T-helper 17 cell (primary cell): Measurements from ENCODE around the gene WFDC12. TPM values are rescaled to one million over a fixed set of nuclear protein-coding genes. Genes with fewer than 3 reads are reported as not detected.

Experiments used
- ATAC-seq: fragments of 150-1000 bp; cut with Tn5 transposase; 2 replicates; pipeline ENCODE4 v1.10.0; 2021; ENCODE audit warnings: mild to moderate bottlenecking, moderate library complexity
- DNase-seq, 3 donors: peaks; one replicate each; pipeline versions ENCODE4 v3.0.0 to v3.0.0-alpha.2; 2020 to 2021
- H3K9me3 ChIP-seq: one replicate; pipeline ENCODE4 v1.7.0; 2013; ENCODE audit warnings: low read length, mild to moderate bottlenecking; ENCODE audit not compliant: control insufficient read depth, poor library complexity, severe bottlenecking
- H3K27ac Mint-ChIP-seq: one replicate; pipeline ENCODE4 v1.8.0; 2022; ENCODE audit warnings: mild to moderate bottlenecking, moderate library complexity, mixed read lengths
- H3K27me3 Mint-ChIP-seq: one replicate; pipeline ENCODE4 v1.8.0; 2022; ENCODE audit warnings: mixed read lengths
- H3K36me3 Mint-ChIP-seq: one replicate; pipeline ENCODE4 v1.8.0; 2022; ENCODE audit warnings: low read depth, mixed read lengths
- H3K4me1 Mint-ChIP-seq: one replicate; pipeline ENCODE4 v1.8.0; 2022; ENCODE audit warnings: mild to moderate bottlenecking, mixed read lengths
- H3K4me3 Mint-ChIP-seq: one replicate; pipeline ENCODE4 v1.8.0; 2022; ENCODE audit warnings: mild to moderate bottlenecking, moderate library complexity, mixed read lengths
- total RNA-seq, 4 donors: library from RNA in 2 of 4; stranded (reverse) in 2 of 4; gene quantifications; one replicate each; pipeline ENCODE4 v1.2.3 and lab custom pipeline; 2022 to 2026

The WFDC12 gene
- total RNA-seq, 2 donors from 2014 or later = not detected

DNA sequence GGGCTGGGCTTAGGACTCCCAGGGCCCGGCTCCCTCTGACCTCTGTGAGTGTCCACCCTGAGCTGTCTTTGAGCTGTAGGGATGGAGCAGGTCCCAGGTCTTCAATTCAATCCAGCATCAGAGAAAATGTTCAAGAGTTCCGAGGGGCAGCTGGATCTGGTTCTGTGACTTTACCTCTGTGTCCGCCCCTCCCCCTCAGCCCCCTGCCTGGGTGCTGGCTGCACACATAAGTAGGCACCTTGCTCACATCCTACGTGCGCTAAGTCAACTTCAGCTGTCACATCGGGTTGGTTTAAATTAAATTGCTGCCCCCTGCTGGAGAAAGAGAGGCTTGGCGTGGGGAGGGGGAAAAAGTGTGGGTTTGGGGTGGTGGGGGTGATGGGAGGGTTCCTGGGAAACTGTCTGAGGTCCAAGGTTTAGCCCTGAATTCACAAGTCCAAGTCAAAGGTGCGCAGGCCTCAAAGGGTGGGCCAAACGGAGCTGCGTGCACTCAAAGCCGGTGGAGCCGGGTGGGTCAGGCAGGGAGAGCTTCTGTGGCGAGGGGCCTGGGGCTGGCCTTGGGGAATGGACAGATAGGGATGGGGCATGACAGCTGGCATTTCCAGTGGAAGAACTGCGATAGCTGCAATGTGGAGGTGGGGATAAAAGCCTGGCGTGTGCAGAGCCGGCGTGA is 12.3 kb downstream of the WFDC12 start:
- DNase-seq = no peak
- H3K27me3 Mint-ChIP-seq = peaks cover 11% of the 10 kb centered on the region
- peaks cover 11% of the 10 kb centered on the region for H3K4me1 Mint-ChIP-seq
- ATAC-seq = no peak
- no peaks in the 10 kb centered on the region for H3K36me3 Mint-ChIP-seq
- H3K9me3 ChIP-seq = no peaks in the 10 kb centered on the region
- H3K27ac Mint-ChIP-seq = no peak overlapping the region
- no peak overlapping the region for H3K4me3 Mint-ChIP-seq

DNA sequence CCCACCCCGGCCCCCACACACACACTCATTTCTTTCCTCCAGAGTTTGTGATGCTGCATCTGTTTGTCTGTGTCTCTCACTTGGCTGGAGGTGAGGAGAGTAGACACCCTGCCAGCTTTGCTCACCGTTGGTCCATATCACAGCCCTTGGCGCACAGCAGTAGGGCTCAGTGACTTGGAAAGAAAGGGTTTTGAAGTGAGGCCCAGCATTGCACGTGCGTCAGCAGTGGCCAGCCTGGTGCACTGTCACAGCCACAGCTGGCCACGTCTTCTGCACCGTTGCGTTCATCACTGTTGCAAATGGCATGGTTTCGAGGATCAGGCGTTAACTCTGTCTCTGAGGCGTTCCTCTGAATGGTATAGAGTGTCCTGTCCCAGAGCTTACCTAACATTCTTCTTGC is 13.0 kb downstream of the WFDC12 start:
- Mint-ChIP-seq H3K36me3 (peaks cover 2% of the 10 kb centered on the region), H3K27me3 (peaks cover 11% of the 10 kb centered on the region), H3K4me3 (no peak overlapping the region), H3K4me1 (peaks cover 8% of the 10 kb centered on the region), H3K27ac (no peak overlapping the region)
- ATAC-seq (no peak), DNase-seq (no peak)
- H3K9me3 ChIP-seq = no peaks in the 10 kb centered on the region

DNA sequence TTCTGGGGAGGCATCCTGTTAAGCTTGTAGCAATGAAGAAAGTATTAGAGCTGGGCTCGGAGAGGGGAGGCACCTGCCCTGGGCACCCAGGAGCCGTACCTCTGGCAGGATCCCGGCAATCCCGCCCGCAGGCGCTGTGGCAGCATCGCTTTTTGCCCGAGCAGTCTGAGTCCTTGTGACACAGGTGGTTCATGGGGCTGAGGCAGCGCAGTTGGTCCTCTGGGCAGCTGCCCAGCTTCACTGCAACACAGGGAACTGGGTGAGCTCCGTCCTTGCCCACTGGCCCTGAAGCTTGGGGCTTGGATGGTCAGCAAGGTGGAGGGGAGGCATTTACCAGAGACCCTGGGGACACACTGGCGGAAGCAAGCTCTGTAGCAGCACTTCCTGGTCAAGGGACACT is 14.0 kb downstream of the WFDC12 start:
- no peak overlapping the region for H3K27ac Mint-ChIP-seq
- H3K4me1 Mint-ChIP-seq = peaks cover 8% of the 10 kb centered on the region
- peaks cover 11% of the 10 kb centered on the region for H3K27me3 Mint-ChIP-seq
- peaks cover 2% of the 10 kb centered on the region for H3K36me3 Mint-ChIP-seq
- DNase-seq = no peak
- H3K9me3 ChIP-seq = no peaks in the 10 kb centered on the region
- ATAC-seq = no peak
- H3K4me3 Mint-ChIP-seq = no peak overlapping the region

DNA sequence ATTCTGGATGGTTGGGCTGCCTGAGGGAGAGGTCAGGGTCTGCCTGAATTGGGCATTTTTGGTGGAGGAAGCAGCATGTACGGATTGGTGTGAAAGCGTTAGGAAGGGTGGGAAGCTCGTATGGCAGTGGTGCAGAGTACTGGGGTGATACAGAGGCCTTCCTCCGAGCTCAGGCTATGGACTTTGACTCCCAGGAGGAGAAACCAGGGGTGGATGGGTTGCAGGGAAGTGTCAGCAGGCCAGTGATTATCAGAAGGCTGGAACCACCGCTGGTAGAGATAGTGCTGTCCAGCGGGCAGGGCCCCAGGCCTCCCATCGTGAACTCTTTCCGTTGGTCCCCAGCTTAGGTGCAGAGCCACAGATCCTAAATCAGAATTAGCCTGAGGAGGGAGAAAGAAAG is 14.6 kb downstream of the WFDC12 start:
- peaks cover 2% of the 10 kb centered on the region for H3K36me3 Mint-ChIP-seq
- DNase-seq = no peak
- no peaks in the 10 kb centered on the region for H3K9me3 ChIP-seq
- H3K27me3 Mint-ChIP-seq = peaks cover 16% of the 10 kb centered on the region
- ATAC-seq = no peak
- no peak overlapping the region for H3K27ac Mint-ChIP-seq
- H3K4me1 Mint-ChIP-seq = peaks cover 4% of the 10 kb centered on the region
- no peak overlapping the region for H3K4me3 Mint-ChIP-seq

DNA sequence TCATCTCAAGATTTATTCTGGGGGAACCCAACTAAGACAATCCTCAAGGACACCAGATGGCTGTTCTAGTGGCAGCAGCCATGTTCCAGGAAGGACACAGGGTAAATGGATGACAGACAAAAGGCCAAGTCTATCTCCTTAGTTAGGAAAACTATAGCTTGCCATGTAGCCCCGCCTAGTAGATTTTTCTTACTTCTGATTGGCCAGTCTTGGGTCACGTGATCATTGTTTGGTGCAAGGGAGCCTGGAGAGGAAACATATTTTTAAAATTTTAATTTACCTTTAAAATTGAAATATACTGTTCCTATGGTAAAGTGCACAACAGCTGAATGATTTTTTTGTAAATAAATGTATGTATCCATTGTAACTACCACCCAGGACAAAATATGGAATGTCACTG is 18.9 kb downstream of the WFDC12 start:
- Mint-ChIP-seq H3K4me3 (no peak overlapping the region), H3K27ac (no peak overlapping the region), H3K4me1 (peaks cover 6% of the 10 kb centered on the region), H3K36me3 (peaks cover 2% of the 10 kb centered on the region), H3K27me3 (peaks cover 21% of the 10 kb centered on the region)
- no peak for DNase-seq
- no peak for ATAC-seq
- no peaks in the 10 kb centered on the region for H3K9me3 ChIP-seq

DNA sequence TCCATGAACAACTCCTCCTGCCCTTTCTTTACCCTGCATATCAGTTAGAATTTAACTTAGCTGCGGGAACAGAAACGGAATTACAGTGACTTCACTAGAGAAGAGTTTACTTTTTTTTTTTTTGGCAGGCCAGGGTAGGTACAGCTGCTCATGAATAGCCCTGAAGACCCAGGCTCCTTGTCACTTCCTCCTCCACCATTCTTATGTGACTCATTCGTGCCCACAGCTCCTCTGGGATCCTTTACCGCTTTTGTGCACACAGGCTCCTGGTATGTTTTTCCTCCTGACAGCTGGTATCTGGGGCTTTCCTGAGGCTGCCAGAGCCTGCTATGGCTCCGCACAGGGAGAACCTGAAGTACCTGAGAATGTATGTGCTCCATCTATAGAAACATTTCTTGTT is 19.5 kb downstream of the WFDC12 start:
- H3K27ac Mint-ChIP-seq = no peak overlapping the region
- peaks cover 2% of the 10 kb centered on the region for H3K36me3 Mint-ChIP-seq
- no peak overlapping the region for H3K4me3 Mint-ChIP-seq
- H3K27me3 Mint-ChIP-seq = peaks cover 25% of the 10 kb centered on the region
- H3K4me1 Mint-ChIP-seq = peaks cover 7% of the 10 kb centered on the region
- no peaks in the 10 kb centered on the region for H3K9me3 ChIP-seq
- ATAC-seq (no peak), DNase-seq (no peak)

DNA sequence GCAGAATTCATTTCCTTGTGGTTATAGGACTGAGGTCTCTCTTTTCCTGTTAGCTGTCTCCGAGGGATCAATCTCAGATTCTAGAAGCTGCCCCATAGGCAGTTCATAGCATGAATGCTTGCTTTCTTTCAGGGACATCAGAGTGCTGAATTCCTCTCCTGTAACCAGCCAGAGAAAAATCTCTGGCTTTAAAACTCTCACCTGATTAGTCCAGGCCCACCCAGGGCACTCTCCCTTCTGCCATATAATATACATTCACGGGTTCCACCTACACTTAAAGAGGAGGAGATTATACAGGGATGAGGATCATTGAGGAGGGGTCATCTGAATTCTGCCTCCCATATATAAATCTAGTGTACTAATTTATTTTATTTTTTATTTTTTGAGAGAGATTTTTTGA is 21.2 kb downstream of the WFDC12 start:
- H3K27me3 Mint-ChIP-seq = peaks cover 33% of the 10 kb centered on the region
- no peaks in the 10 kb centered on the region for H3K9me3 ChIP-seq
- ATAC-seq = no peak
- no peak overlapping the region for H3K4me3 Mint-ChIP-seq
- H3K36me3 Mint-ChIP-seq = peaks cover 2% of the 10 kb centered on the region
- no peak for DNase-seq
- peaks cover 7% of the 10 kb centered on the region for H3K4me1 Mint-ChIP-seq
- H3K27ac Mint-ChIP-seq = no peak overlapping the region

DNA sequence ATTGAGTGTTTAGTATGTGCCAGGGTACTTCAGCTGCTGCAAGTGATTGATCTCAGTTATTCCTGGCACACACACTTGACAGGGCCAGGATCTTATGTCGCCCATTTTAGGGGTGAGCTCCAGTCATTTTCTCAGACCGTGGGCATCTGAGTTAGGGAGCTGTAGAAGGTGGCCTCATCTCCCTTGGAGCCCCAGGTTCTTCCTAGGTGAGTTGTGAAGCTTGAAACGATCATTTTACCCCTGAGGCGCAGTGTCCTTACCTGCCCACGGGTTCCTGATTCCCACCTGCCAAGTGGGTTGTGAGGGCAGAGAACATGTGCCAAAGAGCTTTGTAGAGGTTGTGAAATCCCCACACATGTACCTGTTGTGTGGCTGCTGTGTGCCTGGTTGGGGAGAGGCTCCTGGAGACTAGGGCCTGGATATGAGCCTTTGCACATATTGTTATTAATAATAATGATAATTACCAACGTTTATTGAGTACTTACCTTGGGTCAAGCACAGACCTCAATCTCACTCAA is 22.9 kb downstream of the WFDC12 start:
- Mint-ChIP-seq H3K36me3 (no peaks in the 10 kb centered on the region), H3K27me3 (peaks cover 46% of the 10 kb centered on the region), H3K4me3 (no peak overlapping the region), H3K27ac (no peak overlapping the region), H3K4me1 (peaks cover 12% of the 10 kb centered on the region)
- DNase-seq = no peak
- no peaks in the 10 kb centered on the region for H3K9me3 ChIP-seq
- ATAC-seq = no peak

DNA sequence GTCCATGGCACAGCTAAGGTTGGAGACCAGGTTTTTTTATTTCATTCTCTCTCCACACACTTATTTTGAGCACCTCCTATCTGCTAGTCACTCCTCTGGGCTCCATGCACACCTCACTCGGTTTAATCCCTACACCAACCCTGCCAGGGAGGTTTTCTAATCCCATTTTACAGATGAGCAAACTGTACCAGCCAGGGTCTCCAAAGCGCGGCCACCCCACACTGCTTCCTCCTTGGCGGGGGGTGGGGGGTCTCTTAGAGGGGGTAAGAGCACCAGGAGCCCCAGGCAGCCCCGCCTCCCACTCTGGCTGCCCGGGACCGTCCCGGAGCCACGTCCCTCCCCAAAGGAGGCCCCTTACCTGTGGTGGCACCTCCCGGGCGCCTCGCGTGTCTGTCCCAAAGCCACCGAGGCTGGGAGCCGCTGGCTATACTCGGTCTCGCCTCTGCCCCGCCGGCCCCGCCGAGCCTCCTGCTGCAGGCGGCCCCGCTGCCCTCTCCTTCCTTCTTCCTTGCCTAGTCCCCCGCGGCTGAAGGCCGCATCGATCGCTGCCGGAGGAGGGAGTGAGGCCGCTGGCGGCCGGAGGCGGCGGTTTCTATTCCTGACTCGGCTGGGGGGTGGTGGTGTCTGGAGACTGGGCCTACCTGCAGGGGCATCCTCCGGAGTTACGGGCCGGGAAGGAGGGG is 23.6 kb downstream of the WFDC12 start, which contains the start of gene KCNS1:
TSS of gene KCNS1 (minus strand) at position 565 of the 683 bp plus-strand sequence. CDS start 1,891 bp downstream, outside the sequence.
- H3K4me3 Mint-ChIP-seq = no peak within 1 kb of the TSS

DNA sequence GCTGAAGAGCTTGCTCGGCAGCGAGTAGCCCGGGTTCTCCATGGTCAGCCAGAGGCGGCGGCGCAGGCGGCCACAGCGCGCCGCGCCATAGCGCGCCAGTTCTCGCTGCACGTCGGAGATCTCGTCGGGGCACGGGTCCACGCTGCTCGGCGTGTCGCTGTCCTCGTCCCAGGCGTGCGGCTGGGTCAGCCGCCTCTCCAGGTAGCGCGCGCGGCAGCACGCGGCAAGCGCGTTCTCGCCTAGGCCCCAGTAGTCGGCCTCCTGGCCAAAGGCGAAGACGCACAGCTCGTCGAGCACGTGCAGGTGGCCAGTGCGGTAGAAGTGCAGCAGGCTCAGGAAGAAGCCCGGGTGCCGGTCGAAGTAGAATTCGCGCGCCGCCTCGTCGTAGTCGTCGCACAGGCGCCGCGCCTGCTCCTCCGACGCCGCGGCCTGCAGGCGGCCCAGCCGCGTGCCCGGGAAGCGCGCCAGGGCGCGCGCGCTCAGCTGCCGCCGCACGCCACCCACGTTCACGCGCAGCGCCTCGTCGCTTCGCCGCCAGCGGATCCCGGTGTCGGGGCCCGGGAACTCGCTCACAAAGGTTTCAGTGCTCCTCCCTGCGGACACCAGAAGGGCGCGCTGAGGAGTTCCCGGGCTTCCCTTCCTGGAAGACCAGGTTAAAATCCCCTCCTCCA is 26.0 kb downstream of the WFDC12 start:
- H3K4me1 Mint-ChIP-seq = peaks cover 12% of the 10 kb centered on the region
- peak overlapping the region; percentile 47 for H3K4me3 Mint-ChIP-seq
- no peaks in the 10 kb centered on the region for H3K9me3 ChIP-seq
- ATAC-seq (peak; percentile 27), DNase-seq (peak in 1 of 3 donors; percentile 18)
- H3K27ac Mint-ChIP-seq = no peak overlapping the region
- peaks cover 41% of the 10 kb centered on the region for H3K27me3 Mint-ChIP-seq
- H3K36me3 Mint-ChIP-seq = no peaks in the 10 kb centered on the region

More for the DNA sequence above, 23.6 kb downstream of the WFDC12 start, which contains the start of gene KCNS1:
- H3K27me3 Mint-ChIP-seq = peaks cover 46% of the 10 kb centered on the region
- H3K27ac Mint-ChIP-seq = no peak within 1 kb of the TSS
- no peaks in the 10 kb centered on the region for H3K9me3 ChIP-seq
- ATAC-seq (no peak), DNase-seq (no peak)
- no peaks in the 10 kb centered on the region for H3K36me3 Mint-ChIP-seq
- peaks cover 12% of the 10 kb centered on the region for H3K4me1 Mint-ChIP-seq

DNA sequence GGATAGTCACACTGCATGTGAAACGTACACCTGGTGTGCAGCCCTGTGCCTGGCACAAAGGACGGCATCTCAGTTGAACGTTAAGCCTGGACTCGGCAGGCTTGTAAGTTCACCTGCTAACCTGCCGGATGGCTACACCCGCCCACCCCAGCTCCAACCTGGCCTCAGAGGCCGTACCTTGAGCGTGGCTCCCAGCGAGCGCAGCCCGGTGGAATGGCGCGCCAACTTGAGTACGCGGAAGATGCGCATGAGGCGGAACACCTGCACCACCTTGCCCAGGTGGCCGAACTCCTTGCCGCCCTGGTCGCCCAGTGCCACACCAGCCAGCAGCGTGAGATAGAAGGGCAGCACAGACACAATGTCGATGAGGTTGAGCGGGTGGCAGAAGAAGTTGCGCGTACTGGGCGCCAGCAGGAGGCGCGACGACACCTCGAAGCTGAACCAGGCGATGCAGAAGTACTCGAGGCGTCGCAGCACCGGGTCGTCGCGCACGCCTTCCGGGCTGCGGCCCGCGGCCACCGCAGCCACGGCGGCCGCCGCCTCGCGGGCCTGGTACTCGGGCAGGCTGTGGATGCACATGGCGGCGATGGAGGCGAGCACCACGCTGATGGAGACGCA is 26.7 kb downstream of the WFDC12 start:
- Mint-ChIP-seq H3K27me3 (peaks cover 41% of the 10 kb centered on the region), H3K4me3 (peak overlapping the region; percentile 81), H3K36me3 (no peaks in the 10 kb centered on the region), H3K4me1 (peaks cover 14% of the 10 kb centered on the region), H3K27ac (no peak overlapping the region)
- DNase-seq = no peak
- H3K9me3 ChIP-seq = no peaks in the 10 kb centered on the region
- peak; percentile 69 for ATAC-seq

DNA sequence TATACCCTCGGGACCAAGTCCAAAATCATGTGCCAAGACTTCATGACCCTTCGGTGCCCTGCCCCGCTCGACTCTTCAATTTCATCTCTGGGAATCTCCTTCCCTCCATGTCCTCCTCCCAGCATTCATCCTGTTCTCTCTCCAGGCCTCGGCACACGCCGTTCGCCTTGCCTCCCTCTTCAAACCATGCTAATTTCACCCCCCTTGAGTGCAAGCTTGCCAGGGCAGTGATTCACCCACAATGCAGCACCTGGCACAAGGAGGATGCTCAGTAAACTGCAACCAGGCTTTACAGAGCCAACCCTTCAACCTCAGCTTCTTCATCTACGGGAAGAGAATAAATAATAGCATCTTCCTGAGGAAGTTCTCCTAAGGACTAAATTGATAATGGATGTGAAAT is 27.5 kb downstream of the WFDC12 start:
- Mint-ChIP-seq H3K27me3 (peaks cover 41% of the 10 kb centered on the region), H3K27ac (no peak overlapping the region), H3K36me3 (no peaks in the 10 kb centered on the region), H3K4me3 (peak overlapping the region; percentile 77), H3K4me1 (peaks cover 15% of the 10 kb centered on the region)
- no peaks in the 10 kb centered on the region for H3K9me3 ChIP-seq
- ATAC-seq (no peak), DNase-seq (no peak)

DNA sequence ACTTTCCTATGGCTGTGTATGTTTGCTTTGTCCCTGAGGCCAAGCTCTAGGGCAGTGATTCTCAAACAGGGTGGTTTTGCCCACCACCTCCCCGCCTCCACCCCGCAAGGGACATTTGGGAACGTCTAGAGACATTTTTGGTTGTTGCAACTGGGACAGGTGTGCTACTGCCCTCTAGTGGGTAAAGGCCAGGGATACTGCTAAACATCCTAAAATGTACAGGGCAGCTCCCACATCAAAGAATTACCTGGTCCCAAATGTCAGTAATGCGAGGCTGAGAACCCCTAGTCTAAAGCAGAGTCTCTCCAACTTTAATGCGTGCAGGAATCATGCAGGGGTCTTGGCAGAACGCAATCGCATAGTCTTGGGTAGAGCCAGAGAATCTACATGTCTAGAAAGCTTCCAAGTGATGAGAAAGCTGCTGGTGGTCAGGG is 28.4 kb downstream of the WFDC12 start:
- Mint-ChIP-seq H3K27ac (no peak overlapping the region), H3K27me3 (peaks cover 35% of the 10 kb centered on the region), H3K36me3 (no peaks in the 10 kb centered on the region), H3K4me1 (peaks cover 11% of the 10 kb centered on the region), H3K4me3 (no peak overlapping the region)
- DNase-seq = peak in 2 of 3 donors; percentile 22 to 36
- no peaks in the 10 kb centered on the region for H3K9me3 ChIP-seq
- peak; percentile 72 for ATAC-seq
